ENCODE data around the gene EIF2S3B.
"Not testable (repeated sequence)": the region's sequence is repeated elsewhere in the genome, so short reads cannot be mapped to it uniquely, and the experiment has no call there.

EIF2S3B gene

DNA sequence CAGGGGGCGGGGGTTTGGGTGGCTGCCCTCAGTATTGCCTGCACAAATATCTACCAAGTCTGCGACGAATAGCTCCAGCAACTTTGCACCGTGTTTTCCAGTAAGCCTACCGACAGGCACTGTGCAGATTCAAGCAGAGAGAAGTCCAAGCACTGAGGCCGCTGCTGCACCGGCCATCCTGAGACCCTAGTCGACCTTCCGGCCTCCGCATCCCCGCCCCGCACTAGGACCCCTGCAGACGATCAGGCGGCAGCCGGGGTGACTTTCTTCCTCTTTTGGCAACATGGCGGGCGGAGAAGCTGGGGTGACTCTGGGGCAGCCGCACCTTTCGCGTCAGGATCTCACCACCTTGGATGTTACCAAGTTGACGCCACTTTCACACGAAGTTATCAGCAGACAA is at the start of gene EIF2S3B:
Gene EIF2S3B, plus strand, starts transcription at position 271 of the 400 bp plus-strand sequence. Its CDS starts 13 bp downstream, at position 284.
- TF ChIP-seq CTCF (IDR thresholded peaks at IDR 0.05; ENCODE audit: low read depth, low read length) = no peak
- DNase-seq (ENCODE audit: low read depth in 2 of 2) = no peak
- no peak within 1 kb of the TSS for H3K4me3 ChIP-seq (replicated peaks in 1 of 2; ENCODE audit: low read depth in 2 of 2, low read length in 2 of 2)

DNA sequence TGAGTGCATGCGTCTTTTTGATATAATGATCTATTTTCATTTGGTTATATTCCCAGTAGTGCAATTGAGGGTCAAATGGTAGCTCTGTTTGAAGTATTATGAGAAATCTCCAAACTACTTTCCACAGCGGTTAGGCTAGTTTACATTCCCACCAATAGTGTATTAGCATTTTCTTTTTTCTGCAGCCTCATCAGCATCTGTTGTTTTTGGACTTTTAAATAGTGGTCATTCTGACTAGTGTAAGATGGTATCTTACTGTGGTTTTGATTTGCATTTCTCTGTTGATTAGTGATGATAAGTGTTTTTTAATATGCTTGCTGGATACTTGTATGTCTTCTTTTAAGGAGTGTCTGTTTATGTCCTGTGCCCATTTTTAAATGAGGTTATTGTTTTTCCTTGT is 48.8 kb upstream of the EIF2S3B start:
- TF ChIP-seq CTCF (IDR thresholded peaks at IDR 0.05; ENCODE audit: low read depth, low read length) = no peak
- DNase-seq (ENCODE audit: low read depth in 2 of 2) = no peak

GRCh38 chr12:10457760-10458159 is 47.9 kb upstream of the EIF2S3B start:
- no peak overlapping the region for H3K4me3 ChIP-seq (replicated peaks in 1 of 2; ENCODE audit: low read depth in 2 of 2, low read length in 2 of 2)
- no peak for DNase-seq (ENCODE audit: low read depth in 2 of 2)
- no peak for TF ChIP-seq CTCF (IDR thresholded peaks at IDR 0.05; ENCODE audit: low read depth, low read length)

More for the DNA sequence above, 48.8 kb upstream of the EIF2S3B start:
- H3K4me3 ChIP-seq (replicated peaks in 1 of 2; ENCODE audit: low read depth in 2 of 2, low read length in 2 of 2) = no peak overlapping the region

GRCh38 chr12:10466311-10466710 is 39.4 kb upstream of the EIF2S3B start:
- no peak for TF ChIP-seq CTCF (IDR thresholded peaks at IDR 0.05; ENCODE audit: low read depth, low read length)
- DNase-seq (ENCODE audit: low read depth in 2 of 2) = no peak

DNA sequence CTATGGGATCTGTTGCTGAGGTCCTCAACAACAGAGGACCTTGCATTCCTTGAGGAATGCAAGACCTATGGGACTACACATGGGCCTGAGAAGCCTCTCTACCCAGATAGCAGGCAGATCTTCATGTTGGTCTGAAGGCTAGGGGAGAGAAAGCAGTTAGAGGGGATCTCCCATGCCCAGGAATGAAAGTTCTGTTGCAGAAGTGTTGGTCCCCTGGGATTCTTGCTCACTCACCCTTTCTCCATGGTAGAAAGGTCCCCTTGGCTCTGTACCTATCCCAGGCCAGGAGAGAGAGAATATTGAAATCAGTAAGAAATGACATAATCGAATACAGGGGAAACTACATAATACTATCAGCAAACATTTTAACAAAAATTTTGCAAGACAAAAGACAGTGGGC is 36.0 kb upstream of the EIF2S3B start:
- no peak for TF ChIP-seq CTCF (IDR thresholded peaks at IDR 0.05; ENCODE audit: low read depth, low read length)
- no peak overlapping the region for H3K4me3 ChIP-seq (replicated peaks in 1 of 2; ENCODE audit: low read depth in 2 of 2, low read length in 2 of 2)
- no peak for DNase-seq (ENCODE audit: low read depth in 2 of 2)

More at GRCh38 chr12:10466311-10466710, 39.4 kb upstream of the EIF2S3B start:
- H3K4me3 ChIP-seq (replicated peaks in 1 of 2; ENCODE audit: low read depth in 2 of 2, low read length in 2 of 2) = no peak overlapping the region

DNA sequence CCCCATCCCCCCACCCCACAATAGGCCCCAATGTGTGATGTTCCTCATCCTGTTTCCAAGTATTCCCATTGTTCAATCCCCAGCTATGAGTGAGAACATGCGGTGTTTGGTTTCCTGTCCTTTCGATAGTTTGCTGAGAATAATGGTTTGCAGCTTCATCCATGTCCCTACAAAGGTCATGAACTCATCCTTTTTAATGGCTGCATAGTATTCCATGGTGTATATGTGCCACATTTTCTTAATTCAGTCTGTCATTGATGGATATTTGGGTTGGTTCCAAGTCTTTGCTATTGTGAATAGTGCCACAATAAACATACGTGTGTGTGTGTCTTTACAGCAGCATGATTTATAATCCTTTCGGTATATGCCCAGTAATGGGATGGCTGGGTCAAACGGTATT is 32.9 kb upstream of the EIF2S3B start:
- DNase-seq (ENCODE audit: low read depth in 2 of 2); H3K4me3 ChIP-seq (replicated peaks in 1 of 2; ENCODE audit: low read depth in 2 of 2, low read length in 2 of 2): not testable (repeated sequence)

GRCh38 chr12:10481901-10482300 is 23.8 kb upstream of the EIF2S3B start:
- H3K4me3 ChIP-seq (replicated peaks in 1 of 2; ENCODE audit: low read depth in 2 of 2, low read length in 2 of 2); DNase-seq (ENCODE audit: low read depth in 2 of 2): not testable (repeated sequence)

DNA sequence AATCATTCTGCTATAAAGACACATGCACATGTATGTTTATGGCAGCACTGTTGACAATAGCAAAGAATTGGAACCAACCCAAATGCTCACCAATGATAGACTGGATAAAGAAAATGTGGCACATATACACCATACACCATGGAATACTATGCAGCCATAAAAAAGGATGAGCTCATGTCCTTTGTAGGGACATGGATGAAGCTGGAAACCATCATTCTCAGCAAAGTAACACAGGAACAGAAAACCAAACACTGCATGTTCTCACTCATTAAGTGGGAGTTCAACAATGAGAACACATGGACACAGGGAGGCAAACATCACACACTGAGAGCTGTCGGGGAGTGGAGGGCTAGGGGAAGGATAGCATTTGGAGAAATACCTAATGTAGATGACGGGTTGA is 18.4 kb upstream of the EIF2S3B start:
- DNase-seq (ENCODE audit: low read depth in 2 of 2) = not testable (repeated sequence)

DNA sequence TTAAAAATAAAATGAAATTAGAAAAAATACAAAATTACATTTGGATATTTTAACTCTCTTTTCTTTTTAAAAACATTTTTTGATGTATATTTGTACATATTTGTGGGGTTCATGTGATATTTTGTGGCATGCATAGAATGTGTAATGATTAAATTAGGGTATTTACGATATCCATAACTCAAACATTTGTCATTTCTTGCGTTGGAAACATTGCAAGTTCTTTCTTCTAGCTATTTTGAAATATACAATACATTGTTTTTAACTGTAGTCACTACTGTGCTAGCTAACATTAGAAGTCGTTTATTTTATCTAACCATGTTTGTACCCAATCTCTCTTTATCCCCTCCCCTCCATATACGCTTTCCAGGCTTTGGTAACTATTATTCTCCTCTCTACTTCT is 13.9 kb upstream of the EIF2S3B start:
- no peak for TF ChIP-seq CTCF (IDR thresholded peaks at IDR 0.05; ENCODE audit: low read depth, low read length)
- H3K4me3 ChIP-seq (replicated peaks in 1 of 2; ENCODE audit: low read depth in 2 of 2, low read length in 2 of 2) = no peak overlapping the region
- DNase-seq (ENCODE audit: low read depth in 2 of 2) = no peak

More for the DNA sequence above, 18.4 kb upstream of the EIF2S3B start:
- not testable (repeated sequence) for H3K4me3 ChIP-seq (replicated peaks in 1 of 2; ENCODE audit: low read depth in 2 of 2, low read length in 2 of 2)
